Measurements from ENCODE around the gene ZNHIT1. TPM values are rescaled to one million over a fixed set of nuclear protein-coding genes. Genes with fewer than 3 reads are reported as not detected.

Gene ZNHIT1
- polyA plus RNA-seq, 1 of the 3 experiments (the other 2 are of a cell fraction): 101 TPM

GRCh38 chr7:101211501-101211900 is 6.5 kb upstream of the ZNHIT1 start:
- Histone ChIP-seq H3K27ac (ENCODE audit: low read depth in 2 of 2, low read length in 1 of 2) (no peak overlapping the region), H3K4me3 (ENCODE audit: low read depth in 2 of 2, low read length in 1 of 2) (no peak overlapping the region), H3K27me3 (ENCODE audit: insufficient read depth) (no peaks in the 10 kb centered on the region), H3K9me3 (no peaks in the 10 kb centered on the region), H4K20me1 (ENCODE audit: insufficient read depth) (no peaks in the 10 kb centered on the region), H3K4me1 (ENCODE audit: control insufficient read depth in 1 of 2, insufficient read depth in 2 of 2, low read depth in 1 of 2, low read length in 1 of 2) (peaks cover 8 to 18% of the 10 kb centered on the region in 2 experiments; a peak in 2 of 4 replicates), H3K4me2 (no peak overlapping the region), H3K9me2 (no peaks in the 10 kb centered on the region), H2AFZ (ENCODE audit: low read depth) (no peak overlapping the region), H3F3A (replicated peaks; ENCODE audit: insufficient read depth) (peaks cover 9% of the 10 kb centered on the region), H3K79me2 (ENCODE audit: insufficient read depth) (peaks cover 27% of the 10 kb centered on the region), H3K36me3 (replicated peaks in 1 of 2; ENCODE audit: control insufficient read depth in 1 of 2, insufficient read depth in 2 of 2, low read length in 1 of 2) (peaks cover 33 to 39% of the 10 kb centered on the region in 2 experiments), H3K9ac (no peak overlapping the region)
- TF ChIP-seq CHD2 (IDR thresholded peaks at IDR 0.05; ENCODE audit: low read length, partially characterized antibody) (no peak), JUND (IDR thresholded peaks at IDR 0.05) (no peak), RFX5 (IDR thresholded peaks at IDR 0.05; ENCODE audit: low read length) (no peak), FOXM1 (IDR thresholded peaks at IDR 0.05; ENCODE audit: low read depth) (no peak), CTCF (IDR thresholded peaks at IDR 0.05) (no peak), FOSL2 (IDR thresholded peaks at IDR 0.05; ENCODE audit: borderline replicate concordance, low read depth) (no peak), TEAD4 (IDR thresholded peaks at IDR 0.05; ENCODE audit: borderline replicate concordance, insufficient read depth) (no peak), EP300 (IDR thresholded peaks at IDR 0.05; ENCODE audit: borderline replicate concordance in 1 of 2, low read depth in 1 of 2, low read length in 1 of 2) (no peak), RXRA (IDR thresholded peaks at IDR 0.05; ENCODE audit: borderline replicate concordance, low read depth) (no peak), USF2 (IDR thresholded peaks at IDR 0.05; ENCODE audit: borderline replicate concordance, low read depth, low read length) (no peak), USF1 (IDR thresholded peaks at IDR 0.05; ENCODE audit: borderline replicate concordance, low read depth) (no peak), YY1 (IDR thresholded peaks at IDR 0.05; ENCODE audit: low read depth) (no peak), TCF12 (IDR thresholded peaks at IDR 0.05) (no peak), TAF1 (IDR thresholded peaks at IDR 0.05; ENCODE audit: borderline replicate concordance, low read depth, low read length) (no peak), MAX (IDR thresholded peaks at IDR 0.05; ENCODE audit: low read depth) (no peak)
- no peak for DNase-seq
- POLR2A ChIA-PET: no interaction called here
- CTCF ChIA-PET: interaction anchor here (1.1 to 1.8 kb wide), 5 partner anchors 19 to 78 kb away, joined by 3 to 9 read pairs (median 4); no protein-coding TSS in a partner anchor
- WGBS (ENCODE audit: low lambda C conversion rate): 98% methylated on average over 24 of the region's 24 CpGs
